ENCODE data around the gene ANKLE1.
A peak's percentile ranks its signal among the peaks of the same experiment; 100 is the strongest.

GRCh38 chr19:17235971-17236777 is 45.5 kb upstream of the ANKLE1 start:
- TF ChIP-seq POLR2AphosphoS5 (IDR thresholded peaks at IDR 0.05; ENCODE audit: low read depth, low read length) (peak; percentile 77; the same call in 1 of the 2 replicates), SIN3A (IDR thresholded peaks at IDR 0.05; ENCODE audit: borderline replicate concordance, insufficient read depth, low read length) (no peak), TAF1 (IDR thresholded peaks at IDR 0.05; ENCODE audit: borderline replicate concordance, insufficient read depth, low read length) (peak; percentile 50; the same call in 1 of the 2 replicates)
- TF ChIP-seq, protein P1, sequence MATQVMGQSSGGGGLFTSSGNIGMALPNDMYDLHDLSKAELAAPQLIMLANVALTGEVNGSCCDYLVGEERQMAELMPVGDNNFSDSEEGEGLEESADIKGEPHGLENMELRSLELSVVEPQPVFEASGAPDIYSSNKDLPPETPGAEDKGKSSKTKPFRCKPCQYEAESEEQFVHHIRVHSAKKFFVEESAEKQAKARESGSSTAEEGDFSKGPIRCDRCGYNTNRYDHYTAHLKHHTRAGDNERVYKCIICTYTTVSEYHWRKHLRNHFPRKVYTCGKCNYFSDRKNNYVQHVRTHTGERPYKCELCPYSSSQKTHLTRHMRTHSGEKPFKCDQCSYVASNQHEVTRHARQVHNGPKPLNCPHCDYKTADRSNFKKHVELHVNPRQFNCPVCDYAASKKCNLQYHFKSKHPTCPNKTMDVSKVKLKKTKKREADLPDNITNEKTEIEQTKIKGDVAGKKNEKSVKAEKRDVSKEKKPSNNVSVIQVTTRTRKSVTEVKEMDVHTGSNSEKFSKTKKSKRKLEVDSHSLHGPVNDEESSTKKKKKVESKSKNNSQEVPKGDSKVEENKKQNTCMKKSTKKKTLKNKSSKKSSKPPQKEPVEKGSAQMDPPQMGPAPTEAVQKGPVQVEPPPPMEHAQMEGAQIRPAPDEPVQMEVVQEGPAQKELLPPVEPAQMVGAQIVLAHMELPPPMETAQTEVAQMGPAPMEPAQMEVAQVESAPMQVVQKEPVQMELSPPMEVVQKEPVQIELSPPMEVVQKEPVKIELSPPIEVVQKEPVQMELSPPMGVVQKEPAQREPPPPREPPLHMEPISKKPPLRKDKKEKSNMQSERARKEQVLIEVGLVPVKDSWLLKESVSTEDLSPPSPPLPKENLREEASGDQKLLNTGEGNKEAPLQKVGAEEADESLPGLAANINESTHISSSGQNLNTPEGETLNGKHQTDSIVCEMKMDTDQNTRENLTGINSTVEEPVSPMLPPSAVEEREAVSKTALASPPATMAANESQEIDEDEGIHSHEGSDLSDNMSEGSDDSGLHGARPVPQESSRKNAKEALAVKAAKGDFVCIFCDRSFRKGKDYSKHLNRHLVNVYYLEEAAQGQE (IDR thresholded peaks at IDR 0.05; ENCODE audit: insufficient read depth in 1 of 2, low read depth in 2 of 2, low read length in 2 of 2), result no peak
